Measurements from ENCODE around the gene AFAP1. TPM values are rescaled to one million over a fixed set of nuclear protein-coding genes. Genes with fewer than 3 reads are reported as not detected.
A peak's percentile ranks its signal among the peaks of the same experiment; 100 is the strongest.

AFAP1 gene
- total and polyA plus RNA-seq, 8 donors, result 3.2 to 15.9 (median 6.3) TPM

GRCh38 chr4:7763788-7764187 is 175.9 kb downstream of the AFAP1 start:
- Histone ChIP-seq H3K4me1 (no peaks in the 10 kb centered on the region), H3K36me3 (peaks cover 0 to 10% (median 0%) of the 10 kb centered on the region in 3 donors), H3K27me3 (no peaks in the 10 kb centered on the region), H3K4me3 (no peak overlapping the region), H3K27ac (no peak overlapping the region), H3K9me3 (no peaks in the 10 kb centered on the region)
- intact Hi-C loops (cut with DNase I), result no loop called here
- no peak for TF ChIP-seq CTCF (IDR thresholded peaks at IDR 0.05)
- FAIRE-seq (no peak), DNase-seq (no peak), ATAC-seq (no peak)
- 75 to 83% methylated on average over 10 of the region's 10 CpGs for WGBS, 2 donors

- Histone ChIP-seq H3K9me3 (no peaks in the 10 kb centered on the region), H3K27ac (no peak overlapping the region), H3K4me1 (no peaks in the 10 kb centered on the region), H3K4me3 (no peak overlapping the region), H3K36me3 (peaks cover 0 to 4% (median 0%) of the 10 kb centered on the region in 3 donors), H3K27me3 (no peaks in the 10 kb centered on the region)
- DNase-seq (no peak), ATAC-seq (no peak), FAIRE-seq (no peak)
- 89 to 91% methylated on average over 16 of the region's 16 CpGs for WGBS, 2 donors
- TF ChIP-seq CTCF (IDR thresholded peaks at IDR 0.05), result no peak
- intact Hi-C loops (cut with DNase I), result no loop called here
These were observed 176.6 kb downstream of the AFAP1 start for GRCh38 chr4:7763106-7763505.

GRCh38 chr4:7762376-7763030 is 177.2 kb downstream of the AFAP1 start:
- no peaks in the 10 kb centered on the region for H3K27me3 ChIP-seq
- FAIRE-seq (no peak), DNase-seq (no peak), ATAC-seq (no peak)
- intact Hi-C loops (cut with DNase I), result no loop called here
- H3K36me3 ChIP-seq, result peaks cover 0 to 4% (median 0%) of the 10 kb centered on the region in 3 donors
- no peak overlapping the region for H3K27ac ChIP-seq
- H3K4me1 ChIP-seq, result no peaks in the 10 kb centered on the region
- TF ChIP-seq CTCF (IDR thresholded peaks at IDR 0.05), result no peak
- WGBS, 2 donors, result 84 to 88% methylated on average over 15 of the region's 15 CpGs
- no peak overlapping the region for H3K4me3 ChIP-seq
- H3K9me3 ChIP-seq, result no peaks in the 10 kb centered on the region

- Histone ChIP-seq H3K36me3 (peaks cover 0 to 4% (median 0%) of the 10 kb centered on the region in 3 donors), H3K4me1 (no peaks in the 10 kb centered on the region), H3K27ac (no peak overlapping the region), H3K4me3 (no peak overlapping the region), H3K27me3 (no peaks in the 10 kb centered on the region), H3K9me3 (no peaks in the 10 kb centered on the region)
- DNase-seq, result peak in 3 of 6 donors; percentile 18 to 47 (median 46)
- TF ChIP-seq CTCF (IDR thresholded peaks at IDR 0.05), result peak in 3 of 4 donors; percentile 24 to 51 (median 40)
- 46 to 54% methylated on average over 12 of the region's 12 CpGs for WGBS, 2 donors
- no peak for FAIRE-seq
- intact Hi-C loops (cut with DNase I), result no loop called here
- peak in 3 of 4 donors; percentile 80 to 88 (median 82) for ATAC-seq
These were observed 177.9 kb downstream of the AFAP1 start for GRCh38 chr4:7761720-7762119.

- Histone ChIP-seq H3K27me3 (no peaks in the 10 kb centered on the region), H3K27ac (no peak overlapping the region), H3K36me3 (peaks cover 0 to 4% (median 0%) of the 10 kb centered on the region in 3 donors), H3K9me3 (no peaks in the 10 kb centered on the region), H3K4me1 (no peaks in the 10 kb centered on the region), H3K4me3 (no peak overlapping the region)
- DNase-seq (peak in 1 of 6 donors; percentile 12), FAIRE-seq (no peak), ATAC-seq (no peak)
- intact Hi-C loops (cut with DNase I), result no loop called here
- no peak for TF ChIP-seq CTCF (IDR thresholded peaks at IDR 0.05)
- WGBS, 2 donors, result 84 to 88% methylated on average over 11 of the region's 11 CpGs
These were observed 178.3 kb downstream of the AFAP1 start for GRCh38 chr4:7761312-7761711.
